Peyer's patch (tissue), 4 donors: ENCODE measurements around the gene WRAP73. TPM values are rescaled to one million over a fixed set of nuclear protein-coding genes. Genes with fewer than 3 reads are reported as not detected.

ENCODE experiments used
- DNase-seq, 3 donors: peaks; one replicate each; pipeline ENCODE4 v3.0.0-alpha.2; 2017 to 2019
- H3K27ac ChIP-seq, 4 donors: fragments of 200-600 bp; sonication (generic); one replicate each; pipeline ENCODE4 v1.5.1; 2016 to 2019
- H3K27me3 ChIP-seq, 2 donors: fragments of 200-600 bp; sonication (generic); one replicate each; pipeline ENCODE4 v1.5.1; 2019
- H3K36me3 ChIP-seq, 3 donors: fragments of 200-600 bp; sonication (generic); one replicate each; pipeline ENCODE4 v1.5.1; 2016 to 2019
- H3K4me1 ChIP-seq, 4 donors: fragments of 200-600 bp; sonication (generic); one replicate each; pipeline ENCODE4 v1.5.1; 2016 to 2019
- H3K4me3 ChIP-seq, 4 donors: fragments of 200-600 bp; sonication (generic); 1 replicate in 3 of 4; 2 replicates in 1 of 4; pipeline ENCODE4 v1.5.1; 2016 to 2019; ENCODE audit warnings: mild to moderate bottlenecking in 1 of 4
- H3K9me3 ChIP-seq, 4 donors: fragments of 200-600 bp; sonication (generic); one replicate each; pipeline ENCODE4 v1.5.1; 2016 to 2019; ENCODE audit warnings: mild to moderate bottlenecking in 1 of 4
- POLR2A ChIP-seq, 2 donors: fragments of 450-650 bp; IDR thresholded peaks; one replicate each; pipeline ENCODE4 v1.5.1; 2017; ENCODE audit warnings: antibody characterized with exemption in 2 of 2, mild to moderate bottlenecking in 2 of 2, moderate library complexity in 2 of 2
- total RNA-seq, 4 donors: library from RNA; depleted of rRNA; stranded (reverse); fragments of >200 nt; gene quantifications; one replicate each; pipeline ENCODE4 v1.1.0, GENCODE V29; 2016
- TF ChIP-seq, protein P1 (sequence below), 6 experiments: fragments of 450-650 bp in 4 of 6; fragments of 200-600 bp in 2 of 6; sonication (generic) in 1 of 6; IDR thresholded peaks; one replicate each; pipeline ENCODE4 v1.5.1; 2017 to 2019; ENCODE audit warnings: antibody characterized with exemption in 6 of 6, mild to moderate bottlenecking in 3 of 6, moderate library complexity in 1 of 6

Gene WRAP73
- total RNA-seq, 4 donors from 2014 or later, result 34.3 to 71.1 (median 49.4) TPM

DNA sequence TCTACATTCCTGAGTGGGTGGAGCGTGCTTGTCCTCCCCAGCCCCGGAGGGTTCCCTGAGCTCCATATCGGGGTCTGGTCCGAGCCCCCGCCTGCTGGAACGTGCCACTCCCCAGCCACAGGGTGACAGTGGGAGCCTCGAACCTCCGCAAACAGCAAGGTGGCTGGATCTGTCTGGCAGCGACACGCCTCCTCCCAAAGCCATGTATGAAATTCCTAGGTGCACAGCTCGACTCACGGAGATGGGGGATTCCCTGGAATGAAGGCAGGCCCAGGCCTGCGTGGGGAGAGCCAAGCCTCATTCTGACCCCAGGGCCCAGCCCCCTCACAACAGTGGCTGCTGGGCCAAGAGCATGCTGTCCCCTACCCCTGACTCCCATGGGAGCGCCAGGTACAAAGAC, 35.3 kb upstream of the WRAP73 start:
- DNase-seq, result no peak
- TF ChIP-seq, protein P1, sequence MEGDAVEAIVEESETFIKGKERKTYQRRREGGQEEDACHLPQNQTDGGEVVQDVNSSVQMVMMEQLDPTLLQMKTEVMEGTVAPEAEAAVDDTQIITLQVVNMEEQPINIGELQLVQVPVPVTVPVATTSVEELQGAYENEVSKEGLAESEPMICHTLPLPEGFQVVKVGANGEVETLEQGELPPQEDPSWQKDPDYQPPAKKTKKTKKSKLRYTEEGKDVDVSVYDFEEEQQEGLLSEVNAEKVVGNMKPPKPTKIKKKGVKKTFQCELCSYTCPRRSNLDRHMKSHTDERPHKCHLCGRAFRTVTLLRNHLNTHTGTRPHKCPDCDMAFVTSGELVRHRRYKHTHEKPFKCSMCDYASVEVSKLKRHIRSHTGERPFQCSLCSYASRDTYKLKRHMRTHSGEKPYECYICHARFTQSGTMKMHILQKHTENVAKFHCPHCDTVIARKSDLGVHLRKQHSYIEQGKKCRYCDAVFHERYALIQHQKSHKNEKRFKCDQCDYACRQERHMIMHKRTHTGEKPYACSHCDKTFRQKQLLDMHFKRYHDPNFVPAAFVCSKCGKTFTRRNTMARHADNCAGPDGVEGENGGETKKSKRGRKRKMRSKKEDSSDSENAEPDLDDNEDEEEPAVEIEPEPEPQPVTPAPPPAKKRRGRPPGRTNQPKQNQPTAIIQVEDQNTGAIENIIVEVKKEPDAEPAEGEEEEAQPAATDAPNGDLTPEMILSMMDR (IDR thresholded peaks at IDR 0.05), result no peak
- no peak for TF ChIP-seq POLR2A (IDR thresholded peaks at IDR 0.05)

DNA sequence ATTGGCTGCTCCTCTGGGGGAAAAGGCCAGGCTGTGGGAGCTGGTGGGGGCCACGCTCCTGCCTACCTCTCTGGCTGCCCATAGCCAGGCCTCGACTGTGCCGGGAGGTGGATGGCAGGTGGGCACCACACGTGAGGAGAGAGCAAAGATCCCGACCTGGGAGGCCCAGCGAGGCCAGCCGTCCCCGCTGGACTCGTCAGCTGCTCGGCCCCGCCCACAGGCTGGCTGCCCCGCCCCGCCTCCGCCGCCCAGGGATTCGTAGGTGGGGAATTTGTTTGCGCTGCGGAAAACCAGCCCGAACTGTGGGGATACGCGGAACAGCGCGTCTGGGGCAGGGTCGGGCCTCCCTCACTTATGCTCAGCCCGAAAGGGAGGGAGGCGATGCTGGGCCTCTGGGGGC, 34.1 kb upstream of the WRAP73 start:
- H3K4me3 ChIP-seq, result no peak overlapping the region
- no peak overlapping the region for H3K27ac ChIP-seq
- no peaks in the 10 kb centered on the region for H3K36me3 ChIP-seq
- no peaks in the 10 kb centered on the region for H3K9me3 ChIP-seq
- TF ChIP-seq POLR2A (IDR thresholded peaks at IDR 0.05), result no peak
- TF ChIP-seq, protein P1 (IDR thresholded peaks at IDR 0.05), result no peak
- no peak for DNase-seq
- no peaks in the 10 kb centered on the region for H3K27me3 ChIP-seq
- H3K4me1 ChIP-seq, result peaks cover 0 to 3% (median under 1%) of the 10 kb centered on the region in 4 donors

More for the DNA sequence above, 35.3 kb upstream of the WRAP73 start:
- Histone ChIP-seq H3K36me3 (no peaks in the 10 kb centered on the region), H3K9me3 (no peaks in the 10 kb centered on the region), H3K4me1 (peaks cover 0 to 3% (median 0%) of the 10 kb centered on the region in 4 donors), H3K4me3 (no peak overlapping the region), H3K27ac (no peak overlapping the region), H3K27me3 (no peaks in the 10 kb centered on the region)

DNA sequence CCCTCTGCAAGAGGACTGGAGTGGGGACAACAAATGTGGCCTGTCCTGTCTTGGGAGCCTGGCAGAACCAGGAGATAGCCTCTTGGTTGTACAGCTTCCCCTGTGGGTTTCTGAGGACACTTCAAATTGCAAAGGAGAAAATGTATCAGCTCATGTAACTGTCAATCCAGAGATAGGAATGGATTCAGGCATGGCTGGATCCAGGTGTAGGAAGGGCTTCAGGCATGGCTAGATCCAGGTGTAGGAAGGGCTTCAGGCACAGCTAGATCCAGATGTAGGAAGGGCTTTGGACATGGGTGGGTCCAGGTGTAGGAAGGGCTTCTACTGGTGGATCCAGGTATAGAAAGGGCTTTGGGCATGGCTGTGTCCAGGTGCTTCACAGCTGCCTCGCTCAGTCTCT, 33.3 kb upstream of the WRAP73 start:
- Histone ChIP-seq H3K36me3 (no peaks in the 10 kb centered on the region), H3K4me3 (no peak overlapping the region), H3K27me3 (no peaks in the 10 kb centered on the region), H3K27ac (no peak overlapping the region), H3K4me1 (peaks cover 0 to 8% (median 2%) of the 10 kb centered on the region in 4 donors), H3K9me3 (no peaks in the 10 kb centered on the region)
- TF ChIP-seq, protein P1 (IDR thresholded peaks at IDR 0.05), result no peak
- DNase-seq, result no peak

DNA sequence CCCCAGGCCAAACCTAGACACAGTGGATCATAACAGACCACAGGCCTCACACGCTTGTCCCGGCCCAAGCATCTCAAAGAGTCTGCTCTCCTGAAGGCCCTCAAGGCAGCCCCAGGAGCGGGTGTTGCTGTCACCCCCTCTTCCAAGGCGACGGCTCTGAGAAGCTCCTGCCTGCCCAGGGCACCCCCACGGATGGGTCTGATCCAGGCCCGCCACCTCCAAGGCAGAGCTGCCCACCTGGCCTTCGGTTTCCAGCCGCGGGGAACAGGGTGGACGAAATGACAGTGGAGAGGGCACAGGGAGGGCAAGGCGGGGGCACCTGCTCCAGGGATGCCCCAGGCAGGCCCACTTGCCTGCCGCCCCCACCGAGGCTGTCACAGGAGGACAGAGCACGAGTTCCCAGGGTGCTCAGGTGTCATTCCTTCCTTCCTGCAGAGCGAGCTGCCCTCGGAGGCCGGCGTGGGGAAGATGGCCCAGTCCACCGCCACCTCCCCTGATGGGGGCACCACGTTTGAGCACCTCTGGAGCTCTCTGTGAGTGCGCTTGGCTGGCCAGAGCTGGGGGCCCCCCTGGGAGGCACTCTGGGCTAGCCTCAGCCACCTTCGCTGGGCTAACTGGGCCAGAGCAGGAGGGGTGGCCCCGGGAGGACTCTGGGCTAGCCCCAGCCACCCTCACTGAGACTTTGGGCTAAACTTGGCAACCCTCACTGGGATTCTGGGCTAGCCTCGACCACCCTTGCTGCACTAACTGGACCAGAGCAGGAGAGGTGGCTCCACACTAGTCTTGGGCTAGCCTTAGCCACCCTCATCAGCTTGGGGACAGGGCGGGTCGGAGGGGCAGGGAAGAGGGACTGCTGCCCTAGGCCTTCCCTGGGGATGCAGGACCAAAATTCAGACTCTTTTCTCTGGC, 32.2 kb upstream of the WRAP73 start:
- DNase-seq, result no peak
- H3K9me3 ChIP-seq, result no peaks in the 10 kb centered on the region
- peaks cover 0 to 10% (median 2%) of the 10 kb centered on the region in 4 donors for H3K4me1 ChIP-seq
- H3K4me3 ChIP-seq, result no peak overlapping the region
- no peaks in the 10 kb centered on the region for H3K36me3 ChIP-seq
- TF ChIP-seq POLR2A (IDR thresholded peaks at IDR 0.05), result no peak
- TF ChIP-seq, protein P1 (IDR thresholded peaks at IDR 0.05), result no peak
- no peak overlapping the region for H3K27ac ChIP-seq
- H3K27me3 ChIP-seq, result no peaks in the 10 kb centered on the region

DNA sequence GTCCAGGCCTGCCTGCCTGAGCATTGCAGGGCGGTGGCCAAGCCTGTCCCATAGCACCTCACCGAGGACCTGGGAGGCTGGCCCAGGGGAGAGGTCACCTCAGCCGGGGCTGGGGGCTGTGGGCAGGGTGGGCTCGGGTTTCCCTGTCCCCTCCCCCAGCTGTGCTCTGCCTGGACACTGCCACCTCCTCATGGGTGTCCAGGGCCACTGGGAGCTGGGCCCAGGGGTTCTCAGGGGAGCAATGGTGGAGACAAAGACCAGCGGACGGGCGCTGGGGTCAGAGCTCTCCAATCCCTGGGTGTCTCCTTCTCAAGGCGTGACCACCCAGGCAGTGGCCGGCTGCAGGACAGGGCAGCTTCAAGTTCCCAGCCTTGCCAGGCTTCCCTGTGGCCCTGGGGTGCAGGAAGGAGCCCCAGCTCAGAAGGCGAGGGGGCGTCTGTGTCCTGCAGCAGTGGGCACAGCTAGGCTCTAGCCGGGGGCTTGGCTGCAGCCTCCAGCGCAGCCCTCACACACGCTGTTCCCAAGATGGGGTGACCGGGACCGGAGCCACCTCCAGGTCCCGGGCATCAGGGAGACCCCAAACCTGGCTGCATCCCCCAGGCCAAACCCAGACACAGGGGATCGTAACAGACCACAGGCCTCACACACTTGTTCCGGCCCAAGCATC, 31.5 kb upstream of the WRAP73 start:
- no peaks in the 10 kb centered on the region for H3K36me3 ChIP-seq
- no peak overlapping the region for H3K4me3 ChIP-seq
- H3K27ac ChIP-seq, result no peak overlapping the region
- no peak for DNase-seq
- peaks cover 0 to 15% (median 2%) of the 10 kb centered on the region in 4 donors for H3K4me1 ChIP-seq
- no peaks in the 10 kb centered on the region for H3K9me3 ChIP-seq
- TF ChIP-seq, protein P1 (IDR thresholded peaks at IDR 0.05), result no peak
- TF ChIP-seq POLR2A (IDR thresholded peaks at IDR 0.05), result no peak
- no peaks in the 10 kb centered on the region for H3K27me3 ChIP-seq
